ENCODE results near the gene IL2RA. TPM values are rescaled to one million over a fixed set of nuclear protein-coding genes. Genes with fewer than 3 reads are reported as not detected.

Gene IL2RA
- total RNA-seq, 2 donors from 2014 or later = not detected

GRCh38 chr10:5987747-5988146 is 74.4 kb downstream of the IL2RA start:
- no peak for DNase-seq
- no peaks in the 10 kb centered on the region for H3K36me3 Mint-ChIP-seq (ENCODE audit: low read depth)
- Histone ChIP-seq H3K9ac (ENCODE audit: extremely low read depth, low read length, poor library complexity, severe bottlenecking) (no peak overlapping the region), H3K27me3 (ENCODE audit: control insufficient read depth, insufficient read depth, low read length, poor library complexity, severe bottlenecking) (no peaks in the 10 kb centered on the region), H3K36me3 (ENCODE audit: control insufficient read depth, insufficient read depth, low read length) (no peaks in the 10 kb centered on the region), H3K4me3 (ENCODE audit: low read length) (no peak overlapping the region), H3K27ac (ENCODE audit: low read depth, low read length) (no peak overlapping the region), H3K9me3 (ENCODE audit: control insufficient read depth, low read length) (peaks cover 12% of the 10 kb centered on the region), H3K4me1 (ENCODE audit: control insufficient read depth, insufficient read depth, low read length) (no peaks in the 10 kb centered on the region)
- 86 to 90% methylated on average over 2 to 4 of the region's 4 CpGs for WGBS, 2 experiments (ENCODE audit: insufficient coverage in 1 of 2, insufficient read length in 1 of 2)
- peaks cover 10% of the 10 kb centered on the region for H3K27me3 Mint-ChIP-seq (ENCODE audit: insufficient read depth)
- H3K4me1 Mint-ChIP-seq = no peaks in the 10 kb centered on the region
- peaks cover 16% of the 10 kb centered on the region for H3K9me3 Mint-ChIP-seq
- H3K27ac Mint-ChIP-seq = no peak overlapping the region
- H3K4me3 Mint-ChIP-seq = no peak overlapping the region
- TF ChIP-seq, protein P1, sequence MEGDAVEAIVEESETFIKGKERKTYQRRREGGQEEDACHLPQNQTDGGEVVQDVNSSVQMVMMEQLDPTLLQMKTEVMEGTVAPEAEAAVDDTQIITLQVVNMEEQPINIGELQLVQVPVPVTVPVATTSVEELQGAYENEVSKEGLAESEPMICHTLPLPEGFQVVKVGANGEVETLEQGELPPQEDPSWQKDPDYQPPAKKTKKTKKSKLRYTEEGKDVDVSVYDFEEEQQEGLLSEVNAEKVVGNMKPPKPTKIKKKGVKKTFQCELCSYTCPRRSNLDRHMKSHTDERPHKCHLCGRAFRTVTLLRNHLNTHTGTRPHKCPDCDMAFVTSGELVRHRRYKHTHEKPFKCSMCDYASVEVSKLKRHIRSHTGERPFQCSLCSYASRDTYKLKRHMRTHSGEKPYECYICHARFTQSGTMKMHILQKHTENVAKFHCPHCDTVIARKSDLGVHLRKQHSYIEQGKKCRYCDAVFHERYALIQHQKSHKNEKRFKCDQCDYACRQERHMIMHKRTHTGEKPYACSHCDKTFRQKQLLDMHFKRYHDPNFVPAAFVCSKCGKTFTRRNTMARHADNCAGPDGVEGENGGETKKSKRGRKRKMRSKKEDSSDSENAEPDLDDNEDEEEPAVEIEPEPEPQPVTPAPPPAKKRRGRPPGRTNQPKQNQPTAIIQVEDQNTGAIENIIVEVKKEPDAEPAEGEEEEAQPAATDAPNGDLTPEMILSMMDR (conservative IDR thresholded peaks at IDR 0.05) = no peak

DNA sequence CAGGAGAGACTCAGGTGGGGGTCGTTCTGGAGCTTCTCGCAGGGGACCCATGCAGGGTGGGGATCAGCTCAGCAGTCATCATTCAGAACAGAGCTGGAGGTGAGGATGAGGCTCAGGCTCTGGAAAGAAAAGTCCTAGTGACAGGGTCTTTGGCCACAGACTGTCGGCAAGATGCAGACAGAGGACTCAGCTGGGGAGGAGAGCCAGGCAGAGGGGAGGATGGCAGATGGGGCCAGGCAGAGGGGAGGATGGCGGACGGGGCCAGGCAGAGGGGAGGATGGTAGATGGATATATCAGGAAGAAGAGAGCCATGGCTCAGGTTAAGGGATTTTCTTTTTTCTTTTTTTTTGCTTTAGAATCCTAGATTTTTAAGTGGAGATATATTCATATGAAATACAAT is 77.1 kb downstream of the IL2RA start:
- 88 to 100% methylated on average over 1 to 5 of the region's 5 CpGs for WGBS, 2 experiments (ENCODE audit: insufficient coverage in 1 of 2, insufficient read length in 1 of 2)
- Mint-ChIP-seq H3K4me1 (no peaks in the 10 kb centered on the region), H3K4me3 (no peak overlapping the region), H3K27me3 (ENCODE audit: insufficient read depth) (peaks cover 24% of the 10 kb centered on the region), H3K27ac (no peak overlapping the region), H3K9me3 (no peaks in the 10 kb centered on the region), H3K36me3 (ENCODE audit: low read depth) (no peaks in the 10 kb centered on the region)
- no peak overlapping the region for H3K27ac ChIP-seq (ENCODE audit: low read depth, low read length)
- peaks cover 7% of the 10 kb centered on the region for H3K27me3 ChIP-seq (ENCODE audit: control insufficient read depth, insufficient read depth, low read length, poor library complexity, severe bottlenecking)
- no peaks in the 10 kb centered on the region for H3K9me3 ChIP-seq (ENCODE audit: control insufficient read depth, low read length)
- no peaks in the 10 kb centered on the region for H3K36me3 ChIP-seq (ENCODE audit: control insufficient read depth, insufficient read depth, low read length)
- H3K9ac ChIP-seq (ENCODE audit: extremely low read depth, low read length, poor library complexity, severe bottlenecking) = no peak overlapping the region
- H3K4me1 ChIP-seq (ENCODE audit: control insufficient read depth, insufficient read depth, low read length) = no peaks in the 10 kb centered on the region
- DNase-seq = no peak
- no peak overlapping the region for H3K4me3 ChIP-seq (ENCODE audit: low read length)
- TF ChIP-seq, protein P1 (conservative IDR thresholded peaks at IDR 0.05) = no peak

DNA sequence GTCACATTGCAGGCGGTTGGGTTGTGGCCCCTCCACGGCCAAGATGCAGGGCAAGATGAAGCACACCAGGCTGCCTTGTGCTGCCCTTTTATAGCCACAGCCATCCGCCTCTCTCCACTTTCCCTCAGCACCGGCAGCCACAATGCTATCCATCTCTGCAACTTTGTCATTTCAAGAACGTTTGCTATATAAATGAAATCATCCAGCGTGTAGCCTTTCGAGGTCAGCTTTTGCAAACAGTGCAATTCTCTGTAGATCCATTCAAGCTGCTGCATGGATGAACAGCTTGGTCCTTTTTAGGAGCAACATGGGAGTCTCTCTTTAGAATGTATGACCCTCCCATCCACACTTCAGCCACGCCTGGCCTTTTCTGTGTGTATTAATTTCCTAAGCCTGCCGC is 78.4 kb downstream of the IL2RA start:
- H3K36me3 ChIP-seq (ENCODE audit: control insufficient read depth, insufficient read depth, low read length) = no peaks in the 10 kb centered on the region
- peaks cover 20% of the 10 kb centered on the region for H3K27me3 ChIP-seq (ENCODE audit: control insufficient read depth, insufficient read depth, low read length, poor library complexity, severe bottlenecking)
- TF ChIP-seq, protein P1 (conservative IDR thresholded peaks at IDR 0.05) = no peak
- no peak overlapping the region for H3K9ac ChIP-seq (ENCODE audit: extremely low read depth, low read length, poor library complexity, severe bottlenecking)
- Mint-ChIP-seq H3K36me3 (ENCODE audit: low read depth) (no peaks in the 10 kb centered on the region), H3K27ac (no peak overlapping the region), H3K27me3 (ENCODE audit: insufficient read depth) (peaks cover 36% of the 10 kb centered on the region), H3K4me3 (no peak overlapping the region), H3K4me1 (no peaks in the 10 kb centered on the region), H3K9me3 (no peaks in the 10 kb centered on the region)
- H3K4me3 ChIP-seq (ENCODE audit: low read length) = no peak overlapping the region
- no peaks in the 10 kb centered on the region for H3K4me1 ChIP-seq (ENCODE audit: control insufficient read depth, insufficient read depth, low read length)
- DNase-seq = no peak
- no peak overlapping the region for H3K27ac ChIP-seq (ENCODE audit: low read depth, low read length)
- WGBS, 2 experiments (ENCODE audit: insufficient coverage in 1 of 2, insufficient read length in 1 of 2) = 90 to 97% methylated on average over 7 to 9 of the region's 9 CpGs
- no peaks in the 10 kb centered on the region for H3K9me3 ChIP-seq (ENCODE audit: control insufficient read depth, low read length)

All from endodermal cell (in vitro differentiated cells).